Common myeloid progenitor, CD34-positive (primary cell): ENCODE measurements around the gene AGBL2.
A peak's percentile ranks its signal among the peaks of the same experiment; 100 is the strongest.
"Not testable (repeated sequence)": the region's sequence is repeated elsewhere in the genome, so short reads cannot be mapped to it uniquely, and the experiment has no call there.

Source experiments
- CTCF ChIA-PET: fragments of 350-600 bp; sonication (Branson Sonifier 250); formaldehyde crosslinking; loops from one replicate; lab custom pipeline; 2021; ENCODE audit warnings: antibody characterized with exemption; lab: Charles Lee
- POLR2A ChIA-PET: fragments of 350-600 bp; sonication (Branson Sonifier 250); formaldehyde crosslinking; loops from one replicate; lab custom pipeline; 2021; ENCODE audit warnings: antibody characterized with exemption; lab: Charles Lee
- DNase-seq, 3 donors: peaks; one replicate each; pipeline versions ENCODE4 v3.0.0 to v3.0.0-alpha.2; 2013
- H3K27ac ChIP-seq, 2 experiments: 1 replicate in 1 of 2; 2 replicates in 1 of 2; pipeline ENCODE4 v1.7.0; 2013; ENCODE audit warnings: inconsistent platforms in 2 of 2, low read length in 2 of 2, mild to moderate bottlenecking in 2 of 2, low read depth in 1 of 2, moderate library complexity in 1 of 2; ENCODE audit not compliant: severe bottlenecking in 2 of 2, insufficient read depth in 1 of 2, poor library complexity in 1 of 2
- H3K27me3 ChIP-seq, 5 experiments: replicated peaks in 2 of 5; 1 replicate in 3 of 5; 2 replicates in 2 of 5; pipeline versions ENCODE4 v1.6.1 to v1.7.0; 2013; ENCODE audit warnings: low read length in 4 of 5, mild to moderate bottlenecking in 2 of 5, moderate library complexity in 2 of 5, inconsistent platforms in 1 of 5; ENCODE audit not compliant: insufficient read depth in 5 of 5, control insufficient read depth in 4 of 5
- H3K36me3 ChIP-seq, 4 experiments: 1 replicate in 2 of 4; 2 replicates in 2 of 4; pipeline versions ENCODE4 v1.6.1 to v1.7.0; 2013; ENCODE audit warnings: low read length in 3 of 4, control low read depth in 1 of 4, mild to moderate bottlenecking in 1 of 4; ENCODE audit not compliant: control insufficient read depth in 4 of 4, insufficient read depth in 4 of 4
- H3K4me1 ChIP-seq, 4 experiments: 1 replicate in 3 of 4; 2 replicates in 1 of 4; pipeline versions ENCODE4 v1.6.1 to v1.7.1; 2013; ENCODE audit warnings: low read length in 3 of 4, mild to moderate bottlenecking in 3 of 4, control low read depth in 1 of 4, inconsistent platforms in 1 of 4, moderate library complexity in 1 of 4; ENCODE audit not compliant: control insufficient read depth in 4 of 4, insufficient read depth in 4 of 4; ENCODE audit errors: control extremely low read depth in 1 of 4
- H3K4me3 ChIP-seq, 7 experiments: 1 replicate in 4 of 7; 2 replicates in 3 of 7; pipeline versions ENCODE4 v1.5.1 to v1.7.0; 2013; ENCODE audit warnings: mild to moderate bottlenecking in 7 of 7, low read length in 6 of 7, moderate library complexity in 6 of 7, inconsistent platforms in 2 of 7, low read depth in 2 of 7, control low read depth in 1 of 7; ENCODE audit not compliant: insufficient read depth in 4 of 7, control insufficient read depth in 1 of 7; ENCODE audit errors: extremely low read depth in 1 of 7
- H3K9me3 ChIP-seq, 5 experiments: 1 replicate in 4 of 5; 2 replicates in 1 of 5; pipeline versions ENCODE4 v1.6.1 to v1.7.1; 2013; ENCODE audit warnings: low read length in 4 of 5, mild to moderate bottlenecking in 2 of 5, inconsistent platforms in 1 of 5, low read depth in 1 of 5, moderate library complexity in 1 of 5; ENCODE audit not compliant: control insufficient read depth in 4 of 5, insufficient read depth in 2 of 5; ENCODE audit errors: control extremely low read depth in 1 of 5
- WGBS: methylation state at CpG from one replicate; pipeline ENCODE4 v1.1.5; 2013; ENCODE audit not compliant: insufficient coverage; 5-methylcytosine and 5-hydroxymethylcytosine counted together

AGBL2 gene

GRCh38 chr11:47705721-47706120 lies 9.4 kb downstream of the AGBL2 start:
- H3K27ac ChIP-seq = no peak overlapping the region
- no peak overlapping the region for H3K4me3 ChIP-seq
- no peaks in the 10 kb centered on the region for H3K9me3 ChIP-seq
- ChIA-PET CTCF (no interaction called here), POLR2A (no interaction called here)
- DNase-seq = peak in 1 of 3 donors; percentile 8
- H3K36me3 ChIP-seq = no peaks in the 10 kb centered on the region
- no peaks in the 10 kb centered on the region for H3K27me3 ChIP-seq
- H3K4me1 ChIP-seq = no peaks in the 10 kb centered on the region
- no CpG with 5 or more reads among the region's 1 CpG for WGBS

GRCh38 chr11:47691979-47692378 lies 23.2 kb downstream of the AGBL2 start:
- ChIA-PET CTCF (no interaction called here), POLR2A (no interaction called here)
- Histone ChIP-seq H3K9me3 (no peaks in the 10 kb centered on the region), H3K4me3 (no peak overlapping the region), H3K27me3 (no peaks in the 10 kb centered on the region), H3K4me1 (no peaks in the 10 kb centered on the region), H3K27ac (no peak overlapping the region), H3K36me3 (no peaks in the 10 kb centered on the region)
- no peak for DNase-seq
- WGBS = 80% methylated on average over 2 of the region's 2 CpGs

- H3K27ac ChIP-seq = no peak overlapping the region
- 100% methylated on average over 1 of the region's 5 CpGs for WGBS
- no peak overlapping the region for H3K4me3 ChIP-seq
- no peaks in the 10 kb centered on the region for H3K27me3 ChIP-seq
- DNase-seq = no peak
- H3K36me3 ChIP-seq = no peaks in the 10 kb centered on the region
- CTCF ChIA-PET = no interaction called here
- H3K9me3 ChIP-seq = no peaks in the 10 kb centered on the region
- POLR2A ChIA-PET = no interaction called here
- no peaks in the 10 kb centered on the region for H3K4me1 ChIP-seq
Observed at GRCh38 chr11:47689480-47689879, 25.7 kb downstream of the AGBL2 start.

GRCh38 chr11:47688991-47689390 lies 26.2 kb downstream of the AGBL2 start:
- ChIA-PET CTCF (no interaction called here), POLR2A (no interaction called here)
- no peak overlapping the region for H3K27ac ChIP-seq
- whole genome bisulfite sequencing = 100% methylated on average over 1 of the region's 2 CpGs
- no peak overlapping the region for H3K4me3 ChIP-seq
- H3K9me3 ChIP-seq = no peaks in the 10 kb centered on the region
- H3K4me1 ChIP-seq = no peaks in the 10 kb centered on the region
- H3K27me3 ChIP-seq = no peaks in the 10 kb centered on the region
- DNase-seq = no peak
- H3K36me3 ChIP-seq = no peaks in the 10 kb centered on the region

- WGBS = 92% methylated on average over 3 of the region's 4 CpGs
- no peak overlapping the region for H3K4me3 ChIP-seq
- no peak overlapping the region for H3K27ac ChIP-seq
- ChIA-PET POLR2A (no interaction called here), CTCF (no interaction called here)
- no peaks in the 10 kb centered on the region for H3K9me3 ChIP-seq
- H3K4me1 ChIP-seq = no peaks in the 10 kb centered on the region
- H3K27me3 ChIP-seq = no peaks in the 10 kb centered on the region
- H3K36me3 ChIP-seq = no peaks in the 10 kb centered on the region
- no peak for DNase-seq
Observed at GRCh38 chr11:47688111-47688510, 27.1 kb downstream of the AGBL2 start.

GRCh38 chr11:47686704-47687103 lies 28.5 kb downstream of the AGBL2 start:
- H3K36me3 ChIP-seq, CTCF ChIA-PET, H3K4me3 ChIP-seq, H3K27ac ChIP-seq, H3K4me1 ChIP-seq, H3K27me3 ChIP-seq, DNase-seq, POLR2A ChIA-PET, H3K9me3 ChIP-seq: not testable (repeated sequence)
- no CpG with 5 or more reads among the region's 3 CpGs for WGBS

- DNase-seq = no peak
- no peaks in the 10 kb centered on the region for H3K27me3 ChIP-seq
- ChIA-PET CTCF (interaction anchor here (0.6 kb wide), 1 partner anchor 11 kb away, joined by 3 read pairs; no protein-coding TSS in a partner anchor), POLR2A (interaction anchor here (0.6 kb wide), 1 partner anchor 292 kb away, joined by 3 read pairs; no protein-coding TSS in a partner anchor)
- H3K4me3 ChIP-seq = no peak overlapping the region
- no CpG with 5 or more reads among the region's 1 CpG for WGBS
- no peak overlapping the region for H3K27ac ChIP-seq
- H3K36me3 ChIP-seq = no peaks in the 10 kb centered on the region
- H3K4me1 ChIP-seq = no peaks in the 10 kb centered on the region
- no peaks in the 10 kb centered on the region for H3K9me3 ChIP-seq
Observed at GRCh38 chr11:47686151-47686550, 29.0 kb downstream of the AGBL2 start.
